Left ventricle myocardium inferior (tissue), 1 donor: Measurements from ENCODE around the gene PTCHD4. TPM values are rescaled to one million over a fixed set of nuclear protein-coding genes. Genes with fewer than 3 reads are reported as not detected.

Experiments used
- DNase-seq: peaks from one replicate; pipeline ENCODE4 v3.0.0-alpha.2; 2020
- H3K27ac ChIP-seq: fragments of 200-600 bp; replicated peaks from 2 replicates; pipeline ENCODE4 v1.8.0; 2021
- H3K27me3 ChIP-seq: fragments of 200-600 bp; 2 replicates; pipeline ENCODE4 v1.8.0; 2021; ENCODE audit warnings: low read depth
- H3K36me3 ChIP-seq: fragments of 200-600 bp; 2 replicates; pipeline ENCODE4 v1.8.0; 2021
- H3K4me1 ChIP-seq: fragments of 200-600 bp; 2 replicates; pipeline ENCODE4 v1.8.0; 2021
- H3K4me3 ChIP-seq: fragments of 200-600 bp; 2 replicates; pipeline ENCODE4 v1.8.0; 2021; ENCODE audit warnings: mild to moderate bottlenecking, moderate library complexity
- H3K9me3 ChIP-seq: fragments of 200-600 bp; replicated peaks from 2 replicates; pipeline ENCODE4 v1.8.0; 2021
- intact Hi-C: fragments of 100-400 bp; cut with micrococcal nuclease; formaldehyde crosslinking; loops from one replicate; pipeline ENCODE4 v1.11.0; 2022
- long read RNA-seq: library from polyadenylated mRNA; unstranded; transcript quantifications from one replicate; pipeline ENCODE4 v2.0.0, GENCODE V29; 2021
- total RNA-seq: library from RNA; stranded (reverse); fragmentation: NEBNext Ultra II Directional; extraction: Animal tissue kit (Norgen Biotek cat#: 25700); gene quantifications from one replicate; pipeline ENCODE4 v1.2.1, GENCODE V29; 2021
- TF ChIP-seq, protein P1 (sequence below): fragments of 200-600 bp; IDR thresholded peaks from 2 replicates; pipeline ENCODE4 v1.8.0; 2021; ENCODE audit warnings: antibody characterized with exemption, mild to moderate bottlenecking, borderline replicate concordance
- donor health status: DM: no; HTN: yes; CAD: no; lungs with severe emphysema.

PTCHD4 gene
- total RNA-seq: 1.0 TPM
- long read RNA-seq, partial matches to known transcripts: 0 of 2 reads
- long read RNA-seq, other reads (novel, unspliced or antisense): 2 of 2 reads

DNA sequence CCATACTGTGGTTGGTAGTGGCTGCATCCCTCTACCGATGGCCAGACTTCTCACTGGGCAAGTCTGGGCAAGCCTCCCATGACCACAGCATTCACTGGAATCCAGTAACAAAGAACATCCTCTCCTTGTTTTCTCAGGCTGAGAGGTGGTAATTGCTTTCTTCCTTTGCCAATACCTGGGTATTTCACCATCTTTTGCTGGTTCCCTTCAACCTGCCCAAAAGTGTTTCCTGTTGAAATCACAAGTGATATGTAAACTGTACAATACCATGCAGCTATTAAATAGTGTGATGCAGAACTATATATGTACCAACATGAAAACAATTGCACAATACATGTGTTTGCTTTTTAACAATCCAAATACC lies at the start of gene PTCHD4:
TSS of gene PTCHD4 (minus strand) at position 55 of the 364 bp plus-strand sequence. CDS start 42,240 bp downstream, outside the sequence.
- Histone ChIP-seq H3K27ac (peak within 1 kb of the TSS; percentile 81), H3K4me1 (peaks cover 16% of the 10 kb centered on the region), H3K9me3 (no peaks in the 10 kb centered on the region), H3K4me3 (peak within 1 kb of the TSS; percentile 63), H3K36me3 (no peaks in the 10 kb centered on the region), H3K27me3 (no peaks in the 10 kb centered on the region)
- DNase-seq: peak; percentile 20
- TF ChIP-seq, protein P1, sequence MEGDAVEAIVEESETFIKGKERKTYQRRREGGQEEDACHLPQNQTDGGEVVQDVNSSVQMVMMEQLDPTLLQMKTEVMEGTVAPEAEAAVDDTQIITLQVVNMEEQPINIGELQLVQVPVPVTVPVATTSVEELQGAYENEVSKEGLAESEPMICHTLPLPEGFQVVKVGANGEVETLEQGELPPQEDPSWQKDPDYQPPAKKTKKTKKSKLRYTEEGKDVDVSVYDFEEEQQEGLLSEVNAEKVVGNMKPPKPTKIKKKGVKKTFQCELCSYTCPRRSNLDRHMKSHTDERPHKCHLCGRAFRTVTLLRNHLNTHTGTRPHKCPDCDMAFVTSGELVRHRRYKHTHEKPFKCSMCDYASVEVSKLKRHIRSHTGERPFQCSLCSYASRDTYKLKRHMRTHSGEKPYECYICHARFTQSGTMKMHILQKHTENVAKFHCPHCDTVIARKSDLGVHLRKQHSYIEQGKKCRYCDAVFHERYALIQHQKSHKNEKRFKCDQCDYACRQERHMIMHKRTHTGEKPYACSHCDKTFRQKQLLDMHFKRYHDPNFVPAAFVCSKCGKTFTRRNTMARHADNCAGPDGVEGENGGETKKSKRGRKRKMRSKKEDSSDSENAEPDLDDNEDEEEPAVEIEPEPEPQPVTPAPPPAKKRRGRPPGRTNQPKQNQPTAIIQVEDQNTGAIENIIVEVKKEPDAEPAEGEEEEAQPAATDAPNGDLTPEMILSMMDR: no peak
- intact Hi-C loops: no loop called here

DNA sequence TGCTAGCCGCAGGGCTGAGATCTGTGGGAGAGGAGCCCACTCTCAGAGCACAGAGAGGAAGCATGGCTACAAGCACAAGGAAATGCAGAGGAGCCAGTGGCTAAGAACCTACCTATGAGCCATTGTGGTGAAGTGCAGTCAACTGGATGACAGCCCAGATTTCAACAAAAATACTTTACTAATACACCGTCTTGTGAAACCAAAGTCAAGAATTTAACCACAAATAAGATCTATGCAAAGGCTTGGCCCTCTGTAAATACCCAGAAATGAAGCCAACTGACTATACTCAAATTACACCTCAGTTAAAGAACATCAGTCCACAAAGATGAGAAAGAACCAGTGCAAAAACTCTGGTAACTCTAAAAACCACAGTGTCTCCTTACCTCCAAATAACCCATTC lies 40.1 kb upstream of the PTCHD4 start:
- DNase-seq: no peak
- Histone ChIP-seq H3K27ac (no peak overlapping the region), H3K4me1 (no peaks in the 10 kb centered on the region), H3K4me3 (no peak overlapping the region), H3K27me3 (no peaks in the 10 kb centered on the region), H3K9me3 (peaks cover 39% of the 10 kb centered on the region), H3K36me3 (no peaks in the 10 kb centered on the region)
- TF ChIP-seq, protein P1: no peak
- intact Hi-C loops: no loop called here

DNA sequence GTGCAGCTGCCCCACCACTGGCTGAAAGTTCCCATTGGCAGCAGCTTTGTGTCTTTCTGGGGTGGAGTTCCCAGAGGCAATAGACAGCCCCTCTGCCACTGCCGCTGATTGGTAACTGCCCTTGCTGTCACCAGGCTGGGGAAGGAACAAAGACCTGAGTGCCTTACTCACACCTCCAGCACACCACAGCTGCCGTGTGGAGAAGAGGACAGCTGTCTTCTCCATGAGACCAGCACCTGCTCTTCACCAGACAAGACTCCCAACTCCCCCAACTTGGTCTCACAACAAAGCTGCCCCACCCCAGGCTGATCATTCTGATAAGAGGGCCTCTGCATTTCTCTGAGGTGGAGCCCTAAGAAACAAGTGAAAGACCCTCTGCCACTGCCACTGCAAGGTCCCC lies 39.7 kb upstream of the PTCHD4 start:
- H3K27me3 ChIP-seq: no peaks in the 10 kb centered on the region
- intact Hi-C loops: no loop called here
- H3K27ac ChIP-seq: no peak overlapping the region
- no peaks in the 10 kb centered on the region for H3K4me1 ChIP-seq
- DNase-seq: no peak
- H3K4me3 ChIP-seq: no peak overlapping the region
- TF ChIP-seq, protein P1: no peak
- H3K9me3 ChIP-seq: peaks cover 39% of the 10 kb centered on the region
- H3K36me3 ChIP-seq: no peaks in the 10 kb centered on the region

DNA sequence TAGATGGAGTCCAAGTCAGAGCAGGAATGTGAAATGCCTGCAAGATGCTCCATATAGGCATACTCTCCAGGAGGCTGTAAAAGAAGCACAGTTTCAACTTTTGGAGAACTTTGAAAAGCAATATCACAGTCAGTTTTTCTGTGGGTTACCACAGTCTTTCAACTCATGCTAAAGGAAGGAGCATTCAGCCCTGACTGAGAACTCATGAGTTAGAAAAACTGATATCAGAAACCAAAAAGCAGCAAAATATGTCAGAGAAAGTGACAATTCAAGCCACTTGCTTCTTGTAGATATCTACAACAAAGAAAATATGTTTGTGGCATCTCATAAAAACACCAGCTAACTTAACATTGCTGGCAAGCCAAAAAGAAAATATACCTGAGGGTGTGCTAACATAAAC lies 36.1 kb upstream of the PTCHD4 start:
- Histone ChIP-seq H3K27me3 (no peaks in the 10 kb centered on the region), H3K36me3 (no peaks in the 10 kb centered on the region), H3K4me1 (peaks cover 7% of the 10 kb centered on the region), H3K27ac (no peak overlapping the region), H3K4me3 (no peak overlapping the region), H3K9me3 (peaks cover 12% of the 10 kb centered on the region)
- intact Hi-C loops: no loop called here
- no peak for DNase-seq
- TF ChIP-seq, protein P1: no peak

DNA sequence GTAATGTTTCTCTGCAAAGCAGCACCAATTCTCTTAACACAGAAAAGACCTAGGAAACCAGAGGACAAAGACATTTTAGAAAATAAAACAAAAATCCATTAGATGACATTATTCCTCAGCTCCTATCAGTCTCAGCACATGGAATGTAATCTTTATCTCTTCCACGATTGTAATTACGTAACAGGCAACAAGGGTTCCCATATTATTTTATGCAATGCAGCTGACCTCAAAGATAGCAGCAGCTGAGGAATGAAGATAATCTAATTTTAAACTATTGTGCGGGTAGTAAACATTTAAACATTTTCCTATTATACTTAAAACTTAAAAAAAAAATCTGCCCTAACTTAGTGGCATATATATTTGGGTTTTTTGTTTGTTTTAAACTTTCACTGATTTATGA lies 33.0 kb upstream of the PTCHD4 start:
- H3K4me3 ChIP-seq: no peak overlapping the region
- H3K4me1 ChIP-seq: peaks cover 7% of the 10 kb centered on the region
- H3K27me3 ChIP-seq: no peaks in the 10 kb centered on the region
- no peaks in the 10 kb centered on the region for H3K36me3 ChIP-seq
- no peaks in the 10 kb centered on the region for H3K9me3 ChIP-seq
- H3K27ac ChIP-seq: no peak overlapping the region
- intact Hi-C loops: no loop called here
- TF ChIP-seq, protein P1: no peak
- no peak for DNase-seq
